Stimulated activated CD4-positive, alpha-beta T cell treated with anti-CD3 and anti-CD28 coated beads, Interleukin-4, amount 100 ng/mL, for 4 hours (primary cell): Measurements from ENCODE around the gene TIGD6.
A peak's percentile ranks its signal among the peaks of the same experiment; 100 is the strongest.

Experiments used
- DNase-seq, 2 experiments: peaks; one replicate each; pipeline ENCODE4 v3.0.0-alpha.2; 2020

The TIGD6 gene

DNA sequence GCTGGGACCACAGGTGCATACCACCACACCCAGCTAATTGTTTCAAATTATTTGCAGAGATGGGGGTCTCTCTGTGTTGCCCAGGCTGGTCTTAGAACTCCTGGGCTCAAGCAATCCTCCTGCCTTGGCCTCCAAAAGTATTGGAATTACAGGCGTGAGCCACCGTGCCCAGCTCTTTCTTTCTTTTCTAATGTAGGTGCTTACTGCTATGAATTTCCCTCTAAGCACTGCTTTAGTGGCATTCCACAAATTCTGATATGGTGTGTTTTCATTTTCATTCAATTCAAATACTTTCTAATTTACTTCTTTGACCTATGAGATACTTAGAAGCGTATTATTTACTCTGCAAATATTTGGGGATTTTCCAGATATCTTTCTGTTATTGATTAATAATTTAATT is 15.0 kb upstream of the TIGD6 start:
- DNase-seq: no peak

- DNase-seq: no peak
These were observed 14.0 kb upstream of the TIGD6 start for GRCh38 chr5:150014456-150014855.

- no peak for DNase-seq
These were observed 13.5 kb upstream of the TIGD6 start for GRCh38 chr5:150013931-150014330.

DNA sequence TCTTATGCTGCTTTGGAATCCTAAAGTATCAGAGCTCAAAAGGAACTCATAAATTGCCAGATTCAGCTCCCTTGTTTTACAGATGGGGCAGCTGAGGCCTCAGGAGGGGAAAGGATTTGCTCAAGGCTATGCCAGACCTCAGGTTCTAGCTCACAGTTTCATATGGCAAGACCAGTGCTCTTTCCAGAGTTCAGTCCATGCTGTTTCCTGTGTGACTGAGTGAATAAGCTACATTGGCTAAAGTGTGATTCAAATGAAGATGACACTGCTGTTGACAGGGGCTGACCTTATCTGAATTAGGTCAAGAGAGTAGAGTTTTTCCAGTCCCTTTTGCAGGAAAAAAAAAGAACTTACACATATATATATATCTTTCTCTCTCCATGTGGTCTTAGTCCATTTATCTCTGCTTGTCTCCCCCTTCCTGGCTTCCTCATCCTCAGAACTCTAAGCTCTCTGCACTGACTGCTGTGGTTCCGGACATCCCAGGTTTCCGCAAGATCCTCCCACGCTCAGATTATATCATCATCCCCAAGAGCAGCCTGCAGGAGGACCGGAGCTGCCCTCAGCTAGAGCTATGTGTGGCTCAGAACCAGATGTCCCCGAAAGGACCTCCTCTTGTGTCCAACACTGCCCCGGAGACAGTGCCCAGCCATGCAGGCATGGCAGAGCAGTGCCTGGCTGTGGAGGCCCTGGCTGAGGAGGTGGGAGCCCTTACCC is 9.4 kb upstream of the TIGD6 start:
- no peak for DNase-seq

DNA sequence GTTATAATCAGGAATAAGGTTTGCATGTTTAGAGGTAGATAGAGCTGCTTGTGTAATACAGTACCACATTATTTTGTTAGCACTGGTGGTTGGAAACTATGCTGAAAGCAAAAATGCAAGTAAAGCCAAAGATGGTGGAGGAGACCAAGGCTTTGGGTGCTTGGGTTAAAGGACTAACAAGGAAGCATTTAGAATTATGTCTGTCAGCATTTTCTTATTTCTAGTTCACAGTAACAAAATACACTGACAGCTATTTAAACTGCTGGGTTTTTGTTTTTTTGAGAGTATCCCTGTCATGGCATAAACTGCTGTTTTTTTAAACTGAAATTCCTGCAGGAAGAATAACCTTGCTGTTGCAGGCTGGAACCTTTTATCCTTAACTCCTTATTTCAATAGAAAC is 6.6 kb upstream of the TIGD6 start:
- no peak for DNase-seq

GRCh38 chr5:150006318-150006717 is 5.9 kb upstream of the TIGD6 start:
- DNase-seq: no peak

DNA sequence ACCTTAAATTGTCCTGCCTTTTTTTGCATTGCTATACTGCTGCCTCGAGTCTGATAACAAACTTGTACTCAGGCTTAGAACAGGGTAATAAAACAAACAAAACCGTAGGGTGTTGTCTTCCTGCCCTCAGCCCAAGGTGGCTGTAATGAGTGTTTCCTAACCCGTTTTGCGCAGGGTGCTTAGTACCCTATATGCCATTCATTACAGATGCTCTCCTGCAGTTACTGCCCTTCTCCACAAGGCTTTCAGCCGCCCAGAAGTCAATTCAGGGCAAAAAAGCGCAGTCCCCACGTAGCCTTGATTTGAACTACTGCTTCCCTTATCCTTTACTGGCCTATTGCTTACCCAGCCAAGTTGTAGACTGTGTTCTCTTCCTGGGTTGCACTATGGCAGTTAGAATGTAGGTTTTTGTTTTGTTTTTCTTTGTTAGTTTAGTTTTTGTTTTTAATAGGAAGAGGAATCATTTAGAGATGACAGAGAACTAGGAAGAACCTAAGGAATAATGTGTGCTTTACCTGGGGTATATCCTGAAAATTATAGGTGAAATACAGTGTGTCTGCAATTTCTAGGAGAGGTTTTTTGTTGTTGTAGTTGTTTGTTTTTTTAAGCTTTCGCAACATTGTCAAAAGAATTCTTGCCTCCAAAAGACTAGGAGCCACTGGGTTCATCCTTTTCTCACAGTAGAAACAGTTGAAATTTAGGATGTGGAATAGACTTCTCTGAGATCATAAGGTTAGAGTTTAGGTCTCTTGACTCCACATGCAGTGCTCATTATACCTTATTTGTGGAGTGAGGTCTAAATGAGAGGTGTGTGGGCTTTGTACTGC is 1.4 kb upstream of the TIGD6 start:
- peak; percentile 33 to 58 for DNase-seq

DNA sequence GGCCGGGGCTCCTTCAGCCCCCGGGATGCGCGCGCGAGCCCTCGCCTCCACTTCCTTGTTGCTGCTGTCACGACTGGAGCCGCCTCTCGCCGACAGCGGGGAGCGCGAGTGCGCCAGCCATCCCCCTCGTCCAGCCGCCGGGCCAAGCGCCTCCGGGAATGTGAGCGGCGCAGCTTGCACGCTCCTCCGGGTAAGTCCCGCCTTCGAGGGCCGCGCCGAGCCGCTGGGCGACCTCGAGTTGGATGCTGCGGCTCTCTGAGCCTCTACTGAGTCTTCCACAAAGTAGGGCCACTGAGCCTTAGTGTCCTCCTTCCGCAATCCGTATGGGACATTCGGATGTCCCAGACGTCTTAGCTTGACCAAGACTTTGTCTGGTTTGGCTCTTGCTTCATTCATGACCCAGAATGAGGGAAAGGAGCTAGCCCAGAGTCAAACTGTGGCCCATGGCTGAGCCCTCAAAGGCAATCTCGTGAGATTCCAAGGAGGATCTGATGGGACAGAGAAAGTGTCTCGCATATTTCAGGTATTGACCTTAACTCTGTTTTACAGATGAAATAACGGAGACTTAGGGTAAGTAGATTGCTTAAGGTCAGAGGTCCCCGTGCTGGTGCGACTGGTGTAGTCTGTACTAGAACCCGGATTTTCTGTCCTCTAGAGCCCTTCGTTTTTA is 671 bp upstream of the TIGD6 start:
- peak; percentile 37 to 39 for DNase-seq

DNA sequence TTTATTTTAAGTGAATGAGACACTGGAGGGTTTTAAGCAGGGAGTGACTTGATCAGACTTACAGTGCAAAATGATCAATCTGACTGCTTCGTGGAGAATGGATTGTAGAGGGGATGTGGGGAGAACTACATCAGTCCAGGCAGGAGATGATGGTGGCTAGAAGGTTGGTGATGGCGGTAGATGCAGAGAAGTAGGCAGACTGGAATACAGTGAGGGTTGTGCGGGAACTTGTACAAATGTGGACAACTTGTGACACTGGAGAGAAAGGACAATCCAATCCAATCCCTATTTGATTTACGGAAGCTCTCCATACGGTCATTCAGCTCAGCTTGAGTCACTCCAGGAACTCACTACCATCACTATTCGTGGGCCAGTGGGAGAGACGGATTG is 593 bp downstream of the TIGD6 start:
- DNase-seq: no peak

- no peak for DNase-seq
These were observed 1.1 kb downstream of the TIGD6 start for GRCh38 chr5:149999359-149999758.

GRCh38 chr5:149998281-149998680 is 2.2 kb downstream of the TIGD6 start:
- DNase-seq: no peak

- no peak for DNase-seq
These were observed 4.1 kb downstream of the TIGD6 start for GRCh38 chr5:149996205-149996890.

DNA sequence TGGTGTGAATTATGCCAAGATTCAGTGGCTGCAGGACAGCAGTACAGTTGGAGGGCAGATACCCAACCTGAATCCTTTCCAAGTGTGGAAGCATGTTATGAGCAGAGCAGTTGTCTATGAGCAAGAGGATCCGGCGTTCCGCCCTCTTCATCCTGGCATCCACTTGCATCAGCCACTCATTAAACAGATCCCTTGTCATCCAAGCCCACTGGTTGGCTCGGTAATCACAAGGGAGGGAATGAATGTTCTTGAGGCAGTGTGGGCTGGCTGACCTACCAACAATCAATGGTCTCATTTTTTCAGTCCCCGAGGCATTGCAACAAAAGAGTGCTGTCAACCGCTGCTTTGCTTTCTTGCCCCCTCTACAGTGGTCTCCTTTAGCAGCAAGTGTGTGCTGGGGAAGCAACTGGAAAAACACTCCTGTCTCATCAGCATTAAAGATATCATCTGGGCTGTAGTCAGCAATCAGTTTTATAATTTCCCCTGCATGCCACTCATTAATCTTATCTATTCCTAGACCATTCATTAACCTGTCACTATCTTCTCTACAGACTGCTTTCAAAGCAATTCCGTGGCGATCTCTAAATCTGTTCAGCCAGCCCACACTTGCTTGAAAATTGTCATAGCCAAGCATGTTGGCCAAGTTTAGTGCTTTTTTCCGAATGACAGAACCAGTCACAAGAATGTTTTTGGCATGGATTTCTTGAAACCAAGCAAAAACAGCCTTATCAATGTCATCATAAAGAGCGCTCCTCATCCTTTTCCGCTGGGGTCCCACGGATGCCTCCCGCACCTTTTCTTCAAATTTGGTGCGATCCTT is 4.9 kb downstream of the TIGD6 start:
- no peak for DNase-seq

GRCh38 chr5:149993471-149993870 is 7.0 kb downstream of the TIGD6 start:
- no peak for DNase-seq

DNA sequence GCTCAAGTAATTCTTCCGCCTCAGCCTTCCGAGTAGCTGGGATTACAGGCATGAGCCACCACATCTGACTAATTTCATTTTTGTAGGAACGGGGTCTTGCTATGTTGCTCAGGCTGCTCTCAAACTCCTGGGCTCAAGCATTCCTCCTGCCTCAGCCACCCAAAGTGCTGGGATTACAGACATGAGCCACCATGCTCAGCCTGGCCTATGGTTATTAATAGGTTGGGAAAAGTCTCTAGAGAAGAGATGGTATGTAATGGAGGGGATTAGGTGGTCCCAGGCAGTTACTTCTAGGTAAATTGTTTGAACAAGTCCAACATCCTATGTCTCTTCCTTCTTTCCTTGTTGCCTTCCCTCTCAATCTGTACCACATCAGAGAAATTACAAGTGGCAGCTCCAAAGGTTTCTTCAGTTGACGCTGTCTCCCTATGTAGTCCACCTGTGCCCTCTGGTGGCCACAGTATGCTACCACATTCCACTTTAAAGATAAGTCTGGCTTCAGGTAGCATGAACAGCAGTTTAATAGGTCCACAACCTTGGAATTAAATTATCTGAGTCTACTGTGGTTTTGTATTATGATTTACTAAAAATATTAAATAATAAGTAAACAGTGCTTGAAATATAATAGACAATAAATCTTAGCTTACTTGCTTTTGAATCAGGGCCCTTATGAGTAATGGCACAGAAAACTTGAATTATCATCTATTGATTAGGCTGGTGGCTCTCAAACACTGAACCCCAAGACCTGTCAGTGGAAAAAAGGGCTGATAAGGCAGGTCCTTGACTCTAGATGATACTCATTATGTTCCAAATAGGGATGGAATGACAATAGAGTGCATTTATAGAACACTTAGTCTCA is 9.7 kb downstream of the TIGD6 start:
- DNase-seq: peak; percentile 56 to 66

DNA sequence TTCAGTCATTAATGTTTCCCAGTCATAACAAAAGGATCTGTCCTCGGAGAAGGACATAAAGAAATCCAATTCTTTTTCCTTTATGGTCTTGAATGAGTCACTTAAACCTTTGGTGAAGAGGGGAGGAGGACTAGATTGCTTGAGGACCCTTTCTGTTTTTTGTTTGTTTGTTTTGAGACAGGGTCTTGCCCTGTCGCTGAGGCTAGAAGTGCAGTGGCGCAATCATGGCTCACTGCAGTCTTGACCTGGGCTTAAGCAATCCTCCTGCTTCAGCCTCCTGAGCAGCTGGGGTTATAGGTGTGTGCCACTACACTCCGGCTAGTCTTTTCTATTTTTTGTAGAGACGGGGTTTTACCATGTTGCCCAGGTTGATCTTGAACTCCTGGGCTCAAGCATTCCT is 12.3 kb downstream of the TIGD6 start:
- no peak for DNase-seq

DNA sequence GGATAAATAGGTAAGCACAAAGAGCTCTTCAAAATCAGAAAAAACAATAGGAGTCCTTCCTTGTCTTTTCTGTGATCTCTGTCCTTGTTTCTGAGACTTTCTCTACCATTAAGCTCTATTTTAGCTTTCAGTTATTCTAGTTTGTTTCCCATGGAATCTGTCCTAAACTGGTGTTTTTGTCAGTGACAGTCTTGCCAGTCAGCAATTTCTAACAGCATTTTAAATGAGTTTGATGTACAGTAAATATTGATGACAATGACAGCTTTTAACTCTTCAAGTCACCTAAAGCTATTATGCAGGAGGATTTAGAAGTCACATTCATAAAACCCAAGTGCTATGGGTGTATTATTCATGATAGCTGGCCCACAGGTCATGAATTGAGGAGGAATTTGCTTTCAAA is 17.9 kb downstream of the TIGD6 start:
- no peak for DNase-seq

DNA sequence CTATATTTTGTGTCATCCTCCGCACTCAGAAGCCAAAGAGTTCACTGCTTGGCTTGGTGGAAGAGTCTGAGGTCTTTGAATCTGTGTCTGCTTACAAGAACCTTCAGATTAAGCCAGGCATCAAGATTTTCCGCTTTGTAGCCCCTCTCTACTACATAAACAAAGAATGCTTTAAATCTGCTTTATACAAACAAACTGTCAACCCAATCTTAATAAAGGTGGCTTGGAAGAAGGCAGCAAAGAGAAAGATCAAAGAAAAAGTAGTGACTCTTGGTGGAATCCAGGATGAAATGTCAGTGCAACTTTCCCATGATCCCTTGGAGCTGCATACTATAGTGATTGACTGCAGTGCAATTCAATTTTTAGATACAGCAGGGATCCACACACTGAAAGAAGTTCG is 19.2 kb downstream of the TIGD6 start:
- no peak for DNase-seq

DNA sequence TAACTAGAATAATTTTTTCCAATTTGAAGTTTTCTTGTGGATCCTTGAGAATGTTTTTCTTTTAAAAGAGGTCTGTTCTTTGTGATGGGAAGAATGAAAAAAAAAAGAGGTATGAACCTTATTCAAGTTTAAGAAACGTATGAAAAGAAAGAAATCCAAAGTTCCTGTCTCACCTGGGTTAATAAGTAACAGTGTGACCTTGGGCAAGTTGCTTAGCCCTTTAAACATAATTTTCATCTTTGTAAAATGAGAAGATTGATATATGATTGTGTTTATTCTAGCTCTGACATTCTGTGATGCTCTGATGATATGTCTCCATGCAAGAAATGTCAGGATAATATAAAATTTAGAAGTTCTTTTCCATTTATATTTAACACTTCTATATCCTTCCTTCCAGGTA is 20.6 kb downstream of the TIGD6 start:
- DNase-seq: no peak

- no peak for DNase-seq
These were observed 25.0 kb downstream of the TIGD6 start for GRCh38 chr5:149975409-149975808.

DNA sequence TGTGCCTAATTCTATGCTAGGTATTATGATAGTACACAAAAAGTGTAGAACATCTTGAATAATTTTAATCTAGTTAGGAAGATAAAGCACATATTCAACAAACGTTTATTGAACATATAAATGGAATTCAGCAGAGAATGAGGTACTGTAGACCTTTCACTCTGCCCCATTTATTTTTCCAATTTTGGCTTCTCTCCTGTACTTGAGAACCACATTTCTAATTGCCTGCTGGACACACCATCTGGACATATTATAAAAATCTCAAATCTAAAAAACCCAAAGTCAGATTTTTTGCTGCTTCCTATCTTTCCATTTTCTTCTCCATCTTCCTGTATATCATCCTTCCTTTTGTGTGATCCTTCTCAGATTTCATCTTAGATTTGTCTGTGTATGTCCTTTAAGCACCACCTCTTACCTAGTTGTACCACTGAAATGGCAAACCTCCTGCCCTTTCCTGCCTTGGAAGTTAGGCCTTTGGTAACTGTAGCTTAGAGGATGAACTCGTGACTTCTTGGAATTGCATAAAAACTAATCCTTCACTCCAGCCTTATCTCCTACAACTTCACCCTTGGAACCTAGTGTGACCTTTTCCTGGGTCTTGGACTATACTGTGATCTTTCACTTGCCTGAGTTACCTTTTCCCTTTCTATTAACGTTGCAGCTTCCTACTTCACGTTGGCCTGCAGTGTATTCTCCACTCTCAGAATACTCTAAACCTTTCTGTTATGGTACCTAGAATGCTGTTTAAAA is 31.1 kb downstream of the TIGD6 start:
- no peak for DNase-seq
